Thoracic aorta (tissue), 2 donors: ENCODE measurements around the gene ANAPC7. TPM values are rescaled to one million over a fixed set of nuclear protein-coding genes. Genes with fewer than 3 reads are reported as not detected.

Experiments used
- ATAC-seq: fragments of 150-250 bp; one replicate; pipeline ENCODE4 v1.8.0; 2017; ENCODE audit warnings: low read depth; ENCODE audit not compliant: insufficient number of reproducible peaks, low FRiP score
- DNase-seq: peaks from one replicate; pipeline ENCODE4 v3.0.0-alpha.2; 2020; ENCODE audit warnings: low spot score
- H3K27ac ChIP-seq, 2 donors: fragments of 200-600 bp; sonication (generic); 1 replicate in 1 of 2; 2 replicates in 1 of 2; pipeline ENCODE4 v1.5.1; 2016; ENCODE audit warnings: mild to moderate bottlenecking in 2 of 2, moderate library complexity in 2 of 2
- H3K27me3 ChIP-seq: fragments of 200-600 bp; sonication (generic); replicated peaks from 2 replicates; pipeline ENCODE4 v1.6.0; 2016; ENCODE audit warnings: mild to moderate bottlenecking; ENCODE audit not compliant: insufficient read depth
- H3K36me3 ChIP-seq: fragments of 200-600 bp; sonication (generic); one replicate; pipeline ENCODE4 v1.5.1; 2016
- H3K4me1 ChIP-seq, 2 donors: fragments of 200-600 bp; sonication (generic); 1 replicate in 1 of 2; 2 replicates in 1 of 2; pipeline versions ENCODE4 v1.5.1 to v1.6.0; 2016; ENCODE audit warnings: low read depth in 2 of 2, mild to moderate bottlenecking in 1 of 2; ENCODE audit not compliant: control insufficient read depth in 1 of 2
- H3K4me3 ChIP-seq: fragments of 200-600 bp; sonication (generic); 2 replicates; pipeline ENCODE4 v1.5.1; 2016; ENCODE audit warnings: mild to moderate bottlenecking
- H3K9me3 ChIP-seq: fragments of 200-600 bp; sonication (generic); 2 replicates; pipeline ENCODE4 v1.5.1; 2016
- CTCF ChIP-seq: fragments of 200-600 bp; sonication (generic); IDR thresholded peaks from one replicate; pipeline ENCODE4 v1.5.1; 2019; ENCODE audit warnings: antibody characterized with exemption
- total RNA-seq, 2 donors: library from RNA; depleted of rRNA; stranded (reverse); fragments of >200 nt; gene quantifications; one replicate each; pipeline versions ENCODE4 v1.1.0 to v1.2.3, GENCODE V29; 2016

The ANAPC7 gene, protein sequence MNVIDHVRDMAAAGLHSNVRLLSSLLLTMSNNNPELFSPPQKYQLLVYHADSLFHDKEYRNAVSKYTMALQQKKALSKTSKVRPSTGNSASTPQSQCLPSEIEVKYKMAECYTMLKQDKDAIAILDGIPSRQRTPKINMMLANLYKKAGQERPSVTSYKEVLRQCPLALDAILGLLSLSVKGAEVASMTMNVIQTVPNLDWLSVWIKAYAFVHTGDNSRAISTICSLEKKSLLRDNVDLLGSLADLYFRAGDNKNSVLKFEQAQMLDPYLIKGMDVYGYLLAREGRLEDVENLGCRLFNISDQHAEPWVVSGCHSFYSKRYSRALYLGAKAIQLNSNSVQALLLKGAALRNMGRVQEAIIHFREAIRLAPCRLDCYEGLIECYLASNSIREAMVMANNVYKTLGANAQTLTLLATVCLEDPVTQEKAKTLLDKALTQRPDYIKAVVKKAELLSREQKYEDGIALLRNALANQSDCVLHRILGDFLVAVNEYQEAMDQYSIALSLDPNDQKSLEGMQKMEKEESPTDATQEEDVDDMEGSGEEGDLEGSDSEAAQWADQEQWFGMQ
- total RNA-seq, result 10 to 100 TPM; 41.0 to 66.9 TPM

- H3K9me3 ChIP-seq, result no peaks in the 10 kb centered on the region
- H3K27me3 ChIP-seq, result no peaks in the 10 kb centered on the region
- H3K4me1 ChIP-seq, result peaks cover 9 to 24% of the 10 kb centered on the region in 2 donors
- DNase-seq, result peak; percentile 68
- H3K27ac ChIP-seq, result peak within 1 kb of the TSS; percentile 84 to 93
- peaks cover 6% of the 10 kb centered on the region for H3K36me3 ChIP-seq
- TF ChIP-seq CTCF, result peak; percentile 23
- H3K4me3 ChIP-seq, result peak within 1 kb of the TSS; percentile 93
- ATAC-seq, result peak; percentile 98
Observed at GRCh38 chr12:110403146-110403975, at the start of gene ANAPC7. Gene ANAPC7 (minus strand): TSS chr12:110403708. CDS start chr12:110403627, 81 bp downstream.

DNA sequence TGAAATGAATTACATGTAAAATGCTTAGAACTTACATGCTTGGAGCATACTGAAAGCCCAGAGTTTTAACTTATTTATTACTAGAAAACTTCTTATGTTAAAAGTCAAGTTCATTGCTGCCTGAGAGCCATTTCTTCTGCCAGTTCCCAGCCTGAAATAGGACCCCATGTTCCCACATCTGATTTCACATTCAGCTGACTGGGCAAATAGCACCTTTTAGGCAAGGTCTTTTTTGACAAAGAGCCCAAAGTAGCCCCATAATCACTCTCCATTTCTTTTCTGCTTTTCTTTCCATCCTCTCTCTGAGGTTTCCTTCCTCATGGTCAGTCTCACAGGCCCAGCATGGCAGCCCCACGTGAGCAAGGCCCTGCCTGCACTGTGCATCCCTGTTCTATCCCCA, 47.8 kb upstream of the ANAPC7 start:
- no peak for DNase-seq
- Histone ChIP-seq H3K4me1 (peaks cover 15 to 21% of the 10 kb centered on the region in 2 donors), H3K36me3 (peaks cover 20% of the 10 kb centered on the region), H3K27me3 (no peaks in the 10 kb centered on the region), H3K27ac (no peak overlapping the region), H3K4me3 (no peak overlapping the region), H3K9me3 (no peaks in the 10 kb centered on the region)
- TF ChIP-seq CTCF, result no peak
- no peak for ATAC-seq

GRCh38 chr12:110449799-110450497, 46.4 kb upstream of the ANAPC7 start, which contains the start of gene ARPC3:
Gene ARPC3 (minus strand): TSS chr12:110450337. CDS start chr12:110450260, 77 bp downstream.
- no peaks in the 10 kb centered on the region for H3K27me3 ChIP-seq
- H3K27ac ChIP-seq, result peak within 1 kb of the TSS; percentile 92 to 94
- peaks cover 15 to 21% of the 10 kb centered on the region in 2 donors for H3K4me1 ChIP-seq
- TF ChIP-seq CTCF, result peak; percentile 62
- ATAC-seq, result peak; percentile 83
- peak; percentile 79 for DNase-seq
- peak within 1 kb of the TSS; percentile 97 for H3K4me3 ChIP-seq
- peaks cover 11% of the 10 kb centered on the region for H3K36me3 ChIP-seq
- H3K9me3 ChIP-seq, result no peaks in the 10 kb centered on the region

- ATAC-seq, result no peak
- Histone ChIP-seq H3K4me1 (peaks cover 15 to 21% of the 10 kb centered on the region in 2 donors), H3K27ac (no peak overlapping the region), H3K27me3 (no peaks in the 10 kb centered on the region), H3K9me3 (no peaks in the 10 kb centered on the region), H3K36me3 (peaks cover 30% of the 10 kb centered on the region), H3K4me3 (no peak overlapping the region)
- no peak for DNase-seq
- TF ChIP-seq CTCF, result no peak
Observed at GRCh38 chr12:110444455-110444854, 40.9 kb upstream of the ANAPC7 start.
